DMS79 treated with DMSO at 0.1 percent for 48 hours (cell line): ENCODE results near the gene CEP70.
"Not testable (repeated sequence)": the region's sequence is repeated elsewhere in the genome, so short reads cannot be mapped to it uniquely, and the experiment has no call there.

Experiments
- DNase-seq: peaks from one replicate; lab custom pipeline; 2025; lab: John Stamatoyannopoulos, UW

CEP70 gene

DNA sequence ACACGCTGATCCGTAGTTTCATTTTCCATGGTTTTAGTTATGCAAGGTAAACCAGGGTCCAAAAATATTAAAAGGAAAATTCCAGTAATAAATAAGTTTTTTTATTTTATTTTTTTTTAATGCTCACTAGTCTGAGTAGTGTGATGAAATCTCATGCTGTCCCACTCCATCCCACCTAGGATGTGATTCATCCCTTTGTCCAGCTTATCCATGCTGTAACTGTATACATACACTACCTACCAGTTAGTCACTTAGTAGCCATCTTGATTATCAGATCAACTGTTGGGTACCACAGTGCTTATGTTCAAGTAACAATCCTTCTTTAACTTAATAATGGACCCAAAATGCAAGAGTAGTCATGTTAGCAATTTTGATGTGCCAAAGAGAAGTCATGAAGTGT, 84.5 kb downstream of the CEP70 start:
- DNase-seq: no peak

DNA sequence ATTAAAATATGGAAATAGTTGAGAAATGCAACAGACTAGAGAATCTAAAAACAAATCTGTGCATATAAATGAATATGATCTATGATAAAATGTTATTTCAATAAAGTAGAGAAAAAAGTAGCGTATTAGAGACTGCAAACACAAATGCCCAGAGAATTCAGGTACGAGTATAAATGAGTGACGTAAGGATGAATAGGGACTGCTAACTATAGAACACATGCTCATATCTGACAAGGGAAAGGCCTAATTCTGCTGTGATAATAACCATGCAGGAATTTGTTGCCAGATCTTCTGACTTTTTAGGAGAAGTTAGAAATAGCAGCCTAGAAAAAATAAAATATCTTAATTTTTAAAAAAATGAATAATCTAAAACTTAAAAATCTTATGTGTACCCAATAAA, 86.5 kb downstream of the CEP70 start:
- no peak for DNase-seq

DNA sequence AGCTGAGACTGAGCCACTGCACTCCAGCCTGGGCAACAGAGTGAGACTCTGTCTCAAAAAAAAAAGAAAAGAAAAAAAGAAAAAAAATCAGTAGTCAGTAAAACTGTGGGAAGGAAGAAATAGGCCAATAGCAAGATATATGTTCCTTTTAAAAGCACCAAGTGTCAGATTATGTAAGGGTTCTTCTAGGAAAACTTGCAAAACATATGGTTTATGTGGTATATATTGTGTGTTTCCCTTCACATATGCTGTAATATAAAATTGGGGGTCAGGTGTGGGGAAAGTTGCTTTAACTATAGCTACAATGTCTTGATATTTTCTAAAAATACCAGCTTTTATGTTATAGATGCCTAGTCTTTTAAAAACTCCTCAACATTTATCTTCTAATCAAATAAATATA, 95.1 kb downstream of the CEP70 start:
- no peak for DNase-seq

DNA sequence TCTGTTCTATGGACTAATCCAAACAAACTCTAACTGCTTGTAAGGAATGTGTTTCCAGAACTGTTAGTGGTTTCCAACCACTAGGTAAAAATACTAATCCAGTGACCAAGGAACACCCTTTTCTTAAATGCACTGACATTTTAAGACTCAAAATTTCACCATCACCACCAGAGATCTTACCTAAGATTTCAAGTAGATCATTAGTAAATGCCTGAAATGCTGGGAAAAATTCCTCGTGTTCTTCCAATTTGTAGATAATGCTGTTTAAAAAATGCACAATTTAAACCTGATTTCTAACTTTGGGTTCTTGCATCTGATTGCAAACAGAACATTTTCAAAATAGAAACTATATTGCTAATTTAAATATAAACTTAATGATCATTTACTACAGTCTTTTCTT, 96.2 kb downstream of the CEP70 start:
- DNase-seq: no peak

DNA sequence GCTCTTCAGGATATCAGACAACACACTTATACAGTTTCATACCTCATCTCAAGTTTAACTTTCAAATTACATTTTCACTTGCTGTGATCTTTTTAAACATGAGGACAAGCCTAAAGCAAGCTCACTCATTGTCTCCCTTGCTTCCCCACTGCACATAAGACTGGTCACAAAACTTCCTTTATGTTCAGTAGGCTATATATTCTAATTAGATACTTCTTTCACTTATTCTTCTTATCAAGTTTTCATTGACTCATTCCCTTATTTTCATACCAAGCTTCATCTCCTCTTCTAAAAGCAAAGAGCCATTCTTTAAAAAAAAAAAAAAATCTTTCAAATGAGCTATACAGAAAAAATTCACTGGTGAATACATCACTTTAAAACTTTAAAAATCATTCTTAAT, 97.0 kb downstream of the CEP70 start:
- DNase-seq: no peak

DNA sequence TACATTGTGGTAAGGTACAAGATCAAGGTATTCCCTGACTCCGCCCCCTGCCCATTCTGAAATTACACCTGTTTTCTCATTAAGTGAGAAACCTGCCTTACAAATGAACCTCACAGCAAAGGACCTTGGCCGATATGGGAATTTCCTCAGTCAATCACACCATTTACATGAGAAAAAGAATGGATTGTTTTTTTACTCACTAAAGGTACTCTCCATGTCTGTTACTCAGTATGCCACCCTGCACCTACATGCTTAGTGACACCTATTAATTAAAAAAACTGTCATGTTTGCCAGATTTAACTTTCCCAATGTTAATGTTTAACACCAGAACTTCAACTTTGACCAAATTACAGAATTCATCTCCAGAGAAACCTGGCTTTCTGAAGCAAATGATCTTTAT, 97.6 kb downstream of the CEP70 start:
- no peak for DNase-seq

DNA sequence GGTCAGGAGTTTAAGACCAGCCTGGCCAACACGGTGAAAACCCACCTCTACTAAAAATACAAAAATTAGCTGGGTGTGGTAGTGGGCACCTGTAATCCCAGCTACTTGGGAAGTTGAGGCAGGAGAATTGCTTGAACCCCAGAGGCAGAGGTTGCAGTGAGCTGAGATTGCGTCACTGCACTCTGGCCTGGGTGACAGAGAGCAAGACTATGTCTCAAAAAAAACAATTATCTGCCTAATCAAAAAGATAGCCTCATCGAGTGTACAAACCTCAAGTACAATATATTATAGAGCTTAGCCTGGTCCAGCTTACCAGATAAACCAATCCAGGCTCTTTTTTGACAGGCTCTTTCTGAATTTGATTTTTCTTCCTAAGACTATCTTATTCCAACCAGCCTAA, 98.4 kb downstream of the CEP70 start:
- DNase-seq: not testable (repeated sequence)

DNA sequence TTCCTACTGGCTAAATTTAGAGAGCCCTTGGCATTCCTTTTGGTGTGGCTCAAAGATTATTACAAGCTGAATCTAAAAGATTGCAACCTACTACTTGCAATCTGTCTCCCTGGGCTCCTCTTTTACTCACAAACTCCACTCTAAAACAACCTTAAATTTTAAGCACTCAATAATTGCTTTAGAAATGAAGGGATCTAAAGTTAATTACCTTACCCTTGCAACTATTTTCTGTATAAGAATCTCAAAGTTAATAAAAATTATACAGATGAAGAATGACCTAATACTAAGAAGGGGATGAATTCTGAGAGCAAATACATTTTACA, 99.5 kb downstream of the CEP70 start:
- DNase-seq: no peak

DNA sequence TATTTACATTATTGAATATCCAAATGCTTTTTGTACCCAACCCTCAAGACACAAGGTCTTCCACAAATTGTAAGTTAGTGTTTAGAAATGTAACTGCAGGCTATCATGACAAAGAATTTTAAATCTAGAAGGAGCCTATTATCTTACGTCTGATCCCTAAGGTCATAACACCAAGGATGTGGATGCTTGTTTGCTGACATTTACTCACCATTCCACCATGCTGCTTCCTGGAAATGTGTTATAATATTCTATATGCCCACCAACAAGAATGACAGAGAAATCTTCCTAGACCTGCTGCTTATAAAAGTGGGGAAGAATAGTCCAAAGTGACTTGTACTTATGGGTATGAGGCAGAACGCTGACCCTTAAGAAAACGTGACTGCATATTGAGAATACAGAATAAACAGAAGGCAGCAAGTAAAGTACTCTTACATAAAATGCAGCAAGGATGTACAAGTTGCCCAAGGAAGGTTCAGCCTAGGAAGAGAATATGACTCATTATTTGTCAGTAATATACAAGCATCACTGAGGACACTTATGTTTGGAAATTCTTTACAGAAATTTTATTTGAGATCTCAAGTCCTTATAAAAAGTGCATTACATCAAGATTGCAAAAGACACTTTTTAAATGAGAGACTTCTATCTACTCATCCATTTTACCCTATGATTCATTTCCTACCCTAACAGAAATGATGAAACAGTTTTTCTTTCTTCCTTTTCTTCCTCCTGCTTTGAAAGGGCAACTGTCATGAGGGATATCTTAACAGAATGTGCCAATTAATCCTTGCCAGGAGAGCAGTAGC, 100.1 kb downstream of the CEP70 start:
- DNase-seq: no peak

DNA sequence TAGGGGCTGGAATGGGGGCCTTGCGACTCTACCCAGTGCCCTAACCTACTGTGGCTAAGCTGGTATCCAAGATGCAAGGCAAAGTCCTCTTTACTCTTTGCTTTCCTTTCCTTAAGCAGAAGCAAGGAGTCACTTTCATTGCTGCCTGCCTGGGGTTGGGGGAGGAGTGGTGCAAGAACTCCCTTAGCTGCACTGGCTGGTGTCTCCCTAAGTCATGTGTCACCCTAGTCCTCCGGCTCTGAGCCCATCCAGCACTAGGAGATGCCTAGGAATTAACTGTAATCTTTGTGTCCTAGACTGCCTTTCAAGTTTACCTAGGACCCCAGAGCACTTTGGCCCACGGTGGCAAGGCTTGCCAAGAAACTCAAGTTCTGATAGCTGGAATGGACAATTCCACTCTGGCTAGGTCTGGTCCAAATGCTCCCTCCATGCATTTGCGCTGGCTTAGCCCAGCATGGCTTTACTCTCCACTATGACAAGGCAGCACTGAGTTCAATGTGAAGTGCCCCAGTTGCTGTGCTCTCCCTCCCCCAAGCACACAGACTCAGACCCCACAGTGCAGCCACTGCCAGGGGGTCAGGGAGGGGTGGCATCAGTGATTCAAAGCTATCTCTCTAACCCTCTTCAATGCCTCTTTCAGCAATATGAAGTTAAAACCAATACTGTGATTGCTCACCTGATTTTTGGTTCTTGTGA, 100.9 kb downstream of the CEP70 start:
- DNase-seq: no peak

DNA sequence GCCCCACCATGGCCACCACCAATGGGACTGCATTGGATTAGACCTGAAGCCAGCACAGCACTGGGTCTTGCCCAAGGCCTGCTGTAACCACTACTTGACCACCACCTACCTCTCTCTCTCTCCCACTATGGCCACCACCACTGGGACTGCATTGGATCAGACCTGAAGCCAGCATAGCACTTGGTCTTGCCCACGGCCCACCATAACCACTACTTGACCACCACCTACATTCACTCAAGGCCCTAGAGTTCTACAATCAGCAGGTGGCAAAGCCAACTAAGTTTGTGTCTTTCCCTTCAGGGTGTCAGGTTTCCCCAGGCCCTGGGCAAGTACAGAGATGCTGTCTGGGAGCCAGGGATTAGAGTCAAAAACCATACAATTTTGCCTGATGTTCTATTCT, 102.1 kb downstream of the CEP70 start:
- DNase-seq: no peak

DNA sequence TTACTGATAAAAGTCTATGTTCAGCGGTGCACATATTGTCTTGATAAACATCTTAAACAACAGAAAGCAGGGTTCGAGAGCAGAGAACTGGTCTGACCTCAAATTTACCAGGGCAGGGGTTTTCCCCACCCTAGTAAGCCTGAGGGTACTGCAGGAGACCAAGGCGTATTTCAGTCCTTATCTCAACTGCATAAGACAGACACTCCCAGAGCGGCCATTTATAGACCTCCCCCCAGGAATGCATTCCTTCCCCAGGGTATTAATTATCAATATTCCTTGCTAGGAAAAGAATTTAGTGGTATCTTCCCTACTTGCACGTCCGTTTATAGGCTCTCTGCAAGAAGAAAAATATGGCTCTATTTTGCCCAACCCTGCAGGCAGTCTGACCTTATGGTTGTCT, 107.5 kb downstream of the CEP70 start:
- not testable (repeated sequence) for DNase-seq

DNA sequence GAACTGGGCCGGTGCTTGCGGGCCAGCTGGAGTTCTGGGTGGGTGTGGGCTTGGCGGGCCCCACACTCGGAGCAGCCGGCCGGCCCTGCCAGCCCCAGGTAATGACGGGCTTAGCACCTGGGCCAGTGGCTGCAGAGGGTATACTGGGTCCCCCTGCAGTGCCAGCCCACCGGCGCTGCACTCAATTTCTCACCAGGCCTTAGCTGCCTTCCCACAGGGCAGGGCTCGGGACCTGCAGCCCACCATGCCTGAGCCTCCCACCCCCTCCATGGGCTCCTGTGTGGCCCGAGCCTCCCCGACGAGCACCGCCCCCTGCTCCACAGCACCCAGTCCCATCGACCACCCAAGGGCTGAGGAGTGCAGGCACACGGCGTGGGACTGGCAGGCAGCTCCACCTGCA, 109.4 kb downstream of the CEP70 start:
- not testable (repeated sequence) for DNase-seq

DNA sequence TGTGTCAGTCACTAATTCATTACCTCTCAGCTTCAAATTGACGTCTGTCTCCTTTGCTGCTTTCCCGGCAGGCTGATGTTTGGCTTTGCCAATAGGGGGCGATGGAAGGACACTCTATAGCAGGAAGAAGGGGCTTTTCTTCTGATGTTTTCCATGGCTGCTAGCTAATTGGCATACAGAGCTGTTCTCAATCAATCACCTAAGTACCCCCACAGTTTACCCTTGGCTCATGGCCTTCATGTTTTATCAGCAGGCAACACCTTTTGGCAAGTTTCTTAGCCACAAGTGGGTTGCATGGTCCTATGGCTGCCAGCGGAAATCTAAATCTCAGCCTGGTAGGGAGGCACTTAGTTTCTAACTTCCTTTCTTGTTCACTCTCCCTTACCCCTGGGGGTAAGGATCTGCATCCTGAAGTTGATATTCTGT, 114.6 kb downstream of the CEP70 start:
- DNase-seq: peak; percentile 45

DNA sequence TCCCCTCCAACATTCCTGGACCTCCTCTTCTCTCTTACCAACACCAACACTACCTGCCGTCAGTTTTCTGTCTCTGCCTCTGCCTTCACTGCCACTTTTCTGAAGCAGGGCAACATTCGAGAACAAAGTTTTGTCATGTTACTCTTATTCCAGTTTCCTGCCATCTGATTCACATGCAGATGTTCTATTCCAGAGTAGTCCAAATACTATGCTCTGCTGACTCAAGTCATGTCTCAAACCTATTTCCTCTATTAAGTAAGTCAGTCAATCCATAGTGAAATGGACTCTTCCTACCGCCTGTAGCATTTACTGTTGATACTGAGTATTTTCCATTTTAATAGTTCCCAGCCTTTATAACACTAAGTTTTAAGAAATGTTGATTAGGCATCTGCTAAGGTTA, 116.3 kb downstream of the CEP70 start:
- DNase-seq: no peak

DNA sequence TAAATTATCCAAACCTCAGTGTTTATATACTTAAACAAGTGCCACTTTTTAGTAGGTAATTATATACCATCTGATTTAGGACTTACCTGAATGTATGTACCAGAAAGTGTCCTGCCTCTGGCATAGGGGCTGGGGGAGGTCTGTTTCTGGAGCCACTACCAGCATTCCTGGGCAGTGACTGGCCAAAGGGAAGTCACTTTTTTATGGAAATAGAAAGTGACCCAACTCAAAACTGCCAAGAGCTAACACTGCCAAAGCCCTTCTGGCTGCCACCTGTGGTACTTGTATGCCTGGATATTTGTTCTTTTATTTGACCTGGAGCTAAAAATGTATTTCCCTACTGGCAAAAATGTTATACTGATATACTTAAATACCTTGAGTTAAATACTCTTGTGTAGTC, 116.9 kb downstream of the CEP70 start:
- no peak for DNase-seq

DNA sequence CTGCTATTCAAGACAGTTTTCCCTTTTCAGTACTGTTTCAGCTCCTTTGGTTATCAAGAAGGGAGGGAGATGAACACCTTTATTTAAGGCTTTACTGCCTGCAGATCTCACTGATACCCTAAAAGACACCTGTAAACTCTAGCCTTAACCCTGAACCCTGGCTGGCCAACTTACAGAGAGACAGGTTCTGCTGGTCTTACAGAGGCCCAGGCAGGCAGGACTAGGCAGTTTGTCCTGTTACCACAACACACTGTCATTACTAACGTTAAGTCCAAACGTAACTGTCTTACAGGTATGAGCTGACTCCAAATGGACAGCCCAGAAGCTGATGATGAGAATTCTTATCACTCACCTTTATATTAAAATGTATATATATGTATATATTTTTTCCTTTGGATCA, 117.5 kb downstream of the CEP70 start:
- no peak for DNase-seq

DNA sequence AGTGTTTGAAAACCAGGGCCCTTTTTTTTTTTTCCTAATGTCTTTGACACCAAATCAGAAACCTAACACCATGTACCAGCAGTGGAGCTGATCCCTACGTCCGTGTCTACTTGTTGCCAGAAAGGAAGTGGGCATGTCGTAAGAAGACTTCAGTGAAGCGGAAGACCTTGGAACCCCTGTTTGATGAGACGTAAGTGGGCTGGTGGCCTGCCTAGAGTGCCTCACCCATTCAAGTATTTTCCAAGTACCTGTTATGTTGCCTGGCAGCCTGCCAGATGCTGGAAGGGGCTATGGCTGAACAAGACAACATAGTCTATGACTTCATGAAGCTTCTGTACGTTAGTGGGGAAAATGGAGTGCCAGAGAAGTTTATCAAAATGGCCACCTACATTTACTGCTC, 119.9 kb downstream of the CEP70 start:
- DNase-seq: peak; percentile 98

DNA sequence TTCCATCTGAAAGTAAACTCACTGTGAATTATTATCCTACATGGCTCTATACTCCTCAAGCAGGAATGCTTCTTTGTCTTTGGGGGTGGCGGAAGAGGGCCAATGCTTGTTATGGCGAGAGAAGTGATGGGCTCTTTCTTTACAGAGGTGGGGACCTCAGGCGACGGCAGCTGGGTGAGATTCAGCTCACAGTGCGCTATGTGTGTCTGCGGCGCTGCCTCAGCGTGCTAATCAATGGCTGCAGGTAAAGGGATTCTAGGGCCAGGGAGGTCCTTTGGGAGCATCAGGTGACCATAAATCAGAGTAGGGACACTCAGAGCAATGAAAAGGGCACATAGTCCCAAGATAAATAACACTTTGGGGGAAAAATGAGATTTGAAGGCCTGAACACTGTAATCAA, 120.7 kb downstream of the CEP70 start:
- DNase-seq: no peak

DNA sequence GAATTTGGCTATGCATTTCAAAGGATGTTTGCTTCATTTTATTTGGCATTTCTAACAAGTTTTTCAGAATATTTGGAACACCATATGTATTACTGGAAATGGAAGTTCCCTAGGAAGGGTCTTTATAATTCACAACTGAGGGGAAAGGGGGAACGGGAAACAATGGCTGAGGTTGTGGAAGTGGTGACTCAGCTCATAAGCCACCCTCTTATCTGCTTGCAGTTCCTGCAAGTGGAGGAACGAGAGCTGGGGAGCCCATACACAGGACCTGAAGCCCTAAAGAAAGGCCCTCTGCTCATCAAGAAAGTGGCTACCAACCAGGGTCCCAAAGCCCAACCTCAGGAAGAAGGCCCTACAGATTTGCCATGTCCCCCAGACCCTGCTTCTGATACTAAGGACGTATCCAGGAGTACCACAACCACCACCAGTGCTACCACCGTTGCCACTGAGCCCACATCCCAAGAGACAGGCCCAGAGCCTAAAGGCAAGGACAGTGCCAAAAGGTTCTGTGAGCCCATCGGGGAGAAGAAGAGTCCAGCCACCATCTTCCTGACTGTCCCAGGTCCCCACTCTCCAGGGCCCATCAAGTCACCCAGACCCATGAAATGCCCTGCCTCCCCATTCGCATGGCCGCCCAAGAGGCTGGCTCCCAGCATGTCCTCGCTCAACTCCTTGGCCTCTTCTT, 121.8 kb downstream of the CEP70 start:
- no peak for DNase-seq

DNA sequence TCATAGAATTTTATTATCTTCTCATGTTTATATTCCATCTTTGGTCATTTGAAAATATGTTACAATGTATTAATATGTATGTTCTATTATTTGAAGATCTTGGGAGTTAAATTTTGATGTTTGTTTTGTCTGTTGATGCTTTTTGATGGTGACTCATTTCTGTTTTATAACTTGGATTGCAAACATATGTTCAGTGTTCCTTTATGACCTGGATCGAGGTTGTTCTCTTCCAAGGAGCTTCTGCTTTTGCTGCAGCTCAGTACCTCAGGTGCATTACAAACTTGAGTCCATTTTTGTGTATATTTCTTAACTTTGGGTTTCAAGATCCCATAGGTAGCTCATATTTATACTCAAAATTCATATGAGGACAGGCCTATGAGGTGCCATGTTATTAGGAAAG, 122.6 kb downstream of the CEP70 start:
- DNase-seq: no peak

DNA sequence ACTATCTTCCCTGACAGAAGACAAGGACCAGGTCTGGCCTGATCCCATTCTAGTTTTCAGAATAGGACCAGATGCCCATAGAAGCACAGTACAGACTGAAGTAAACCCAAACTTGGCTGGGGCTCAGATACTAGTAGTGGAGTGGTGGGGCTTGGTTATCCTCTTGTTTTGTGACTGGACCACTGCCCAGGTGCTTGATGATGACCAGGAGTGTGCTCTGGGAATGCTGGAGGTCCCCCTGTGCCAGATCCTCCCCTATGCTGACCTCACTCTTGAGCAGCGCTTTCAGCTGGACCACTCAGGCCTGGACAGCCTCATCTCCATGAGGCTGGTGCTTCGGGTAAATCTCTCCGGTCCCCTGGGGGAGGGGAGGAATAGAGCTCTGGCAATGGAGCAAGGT, 123.4 kb downstream of the CEP70 start:
- DNase-seq: no peak

DNA sequence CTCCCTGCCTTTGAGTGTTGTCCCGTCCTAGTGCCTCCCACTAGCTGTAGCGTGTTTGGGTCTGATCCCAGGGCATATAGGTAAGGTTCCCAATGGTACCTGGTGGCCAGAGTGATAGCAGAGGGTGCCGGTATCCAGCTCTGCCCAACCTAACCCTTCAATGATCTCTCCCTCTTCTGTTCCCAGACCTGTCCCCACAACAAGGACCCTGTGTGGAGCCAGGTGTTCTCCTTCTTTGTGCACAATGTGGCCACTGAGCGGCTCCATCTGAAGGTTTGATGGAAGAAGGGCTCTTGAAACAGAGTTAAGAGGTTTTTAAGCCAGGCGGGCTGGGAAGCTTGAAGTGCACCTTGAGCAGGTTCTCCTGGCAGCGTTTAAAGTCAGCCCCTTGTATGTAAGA, 124.2 kb downstream of the CEP70 start:
- DNase-seq: peak; percentile 95
